Muscle of arm (tissue), 12 donors: ENCODE data around the gene LY6G6F. TPM values are rescaled to one million over a fixed set of nuclear protein-coding genes. Genes with fewer than 3 reads are reported as not detected.

ENCODE experiments used
- DNase-seq: peaks from one replicate; pipeline ENCODE4 v3.0.0-alpha.2; 2013
- polyA plus RNA-seq, 12 donors: library from polyadenylated mRNA; unstranded; fragments of 120-200 nt; gene quantifications; one replicate each; pipeline ENCODE4 v1.2.1, GENCODE V29; 2013; ENCODE audit not compliant: insufficient read length in 12 of 12

Gene LY6G6F
- polyA plus RNA-seq, 12 donors: 0.27 TPM; not detected in 11

DNA sequence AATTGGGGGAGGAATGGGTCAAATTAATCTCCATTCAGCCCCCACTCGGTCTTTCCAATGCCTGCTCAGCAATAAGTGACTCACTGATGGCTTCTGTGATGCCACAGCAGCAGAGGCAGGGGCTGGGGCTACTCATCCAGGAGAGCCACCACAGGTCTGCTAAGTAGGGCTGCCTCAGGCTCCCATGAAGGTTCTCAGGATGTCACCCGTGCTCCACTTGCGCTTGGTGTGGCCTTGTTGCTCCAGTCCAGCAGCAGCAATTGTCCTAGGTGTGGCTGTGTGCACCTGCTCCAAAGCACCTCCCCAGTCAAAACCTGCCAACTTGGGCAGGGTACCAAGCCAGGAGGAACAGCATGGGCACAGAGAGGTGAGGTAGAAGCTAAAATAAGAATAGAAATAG lies 15.5 kb downstream of the LY6G6F start:
- no peak for DNase-seq

GRCh38 chr6:31723245-31723979 lies 16.7 kb downstream of the LY6G6F start, which contains the start of gene MPIG6B:
Gene MPIG6B, plus strand, starts transcription at chr6:31723373. Its CDS starts 11 bp downstream, at chr6:31723384.
- no peak for DNase-seq

DNA sequence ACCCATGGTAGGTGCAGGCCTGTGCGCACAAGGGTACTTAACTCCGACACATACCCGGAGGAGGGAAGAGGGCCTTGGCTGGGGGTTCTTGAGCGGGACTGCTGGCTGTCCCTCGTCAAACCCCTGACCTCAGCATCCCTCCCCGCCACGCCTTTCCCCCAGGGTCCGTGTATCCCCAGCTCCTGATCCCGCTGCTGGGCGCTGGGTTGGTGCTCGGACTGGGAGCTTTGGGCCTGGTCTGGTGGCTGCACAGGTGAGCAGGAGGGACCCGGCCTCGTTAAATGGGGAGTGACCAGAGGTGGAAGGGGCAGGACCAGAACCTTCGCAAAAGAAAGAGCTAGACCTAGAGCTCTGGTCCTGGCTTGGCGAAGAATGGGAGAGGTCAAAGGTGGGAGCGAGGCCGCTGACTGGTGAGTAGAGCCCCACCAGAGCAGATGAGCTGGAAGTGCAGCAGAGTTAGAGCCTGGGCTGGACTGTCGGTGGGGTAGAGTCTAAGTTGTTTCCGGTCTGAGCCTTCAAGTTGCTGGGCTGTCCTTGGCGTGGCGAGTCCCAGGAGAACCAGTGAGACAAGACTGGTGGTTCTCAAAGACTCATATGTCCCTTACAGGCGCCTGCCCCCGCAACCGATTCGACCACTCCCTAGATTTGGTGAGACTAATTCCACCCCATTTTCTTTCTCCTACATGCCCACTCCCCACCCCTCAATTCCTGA lies 17.5 kb downstream of the LY6G6F start:
- DNase-seq: no peak

- DNase-seq: no peak
These were observed 19.1 kb downstream of the LY6G6F start for GRCh38 chr6:31725502-31726350.

GRCh38 chr6:31727034-31727716 lies 20.5 kb downstream of the LY6G6F start:
- DNase-seq: no peak

DNA sequence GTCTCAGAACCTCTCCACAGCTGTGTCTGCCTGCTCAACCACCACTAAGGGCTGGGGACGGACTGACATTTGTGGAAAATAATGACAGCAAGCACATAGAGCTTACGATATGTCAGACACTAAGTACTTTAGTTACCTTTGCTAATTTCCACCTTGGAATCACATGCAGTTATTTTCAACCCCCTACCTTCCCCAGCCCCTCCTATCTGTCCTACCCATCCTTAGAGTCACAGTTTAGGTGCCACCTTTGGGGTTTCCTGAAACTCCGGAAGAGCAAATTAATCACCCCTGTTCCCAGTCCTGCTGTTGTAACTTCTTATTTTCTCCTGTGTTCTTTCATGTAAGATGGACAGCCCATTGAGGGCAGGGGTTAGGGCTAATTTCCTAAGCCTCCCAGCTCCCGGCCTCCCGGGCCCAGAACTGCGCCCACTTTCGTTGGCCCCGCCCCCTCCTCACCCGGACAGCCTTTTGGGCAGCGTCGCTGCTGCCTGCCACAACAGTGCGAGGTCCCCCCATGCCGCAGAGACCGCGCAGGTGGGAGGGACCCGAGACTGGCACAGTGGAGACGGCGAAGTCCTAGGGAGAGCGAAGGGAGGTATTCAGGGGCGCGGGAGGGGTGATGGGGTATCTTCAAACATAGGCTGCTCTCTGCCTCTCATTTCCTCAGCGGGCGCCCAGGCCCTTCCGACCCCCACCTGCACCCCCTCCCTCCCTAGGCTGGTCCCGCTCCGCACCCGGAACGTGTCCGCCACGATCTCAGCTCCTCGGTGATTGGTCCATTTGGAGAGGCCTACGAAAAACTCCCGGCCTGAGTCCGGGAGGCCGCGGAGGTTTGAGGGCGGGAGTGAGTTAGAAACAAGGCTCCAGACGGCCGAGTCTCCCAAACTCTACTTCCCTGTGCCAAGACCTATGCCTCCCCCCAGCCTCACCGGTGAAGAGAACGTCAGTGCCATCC lies 21.3 kb downstream of the LY6G6F start:
- DNase-seq: no peak

DNA sequence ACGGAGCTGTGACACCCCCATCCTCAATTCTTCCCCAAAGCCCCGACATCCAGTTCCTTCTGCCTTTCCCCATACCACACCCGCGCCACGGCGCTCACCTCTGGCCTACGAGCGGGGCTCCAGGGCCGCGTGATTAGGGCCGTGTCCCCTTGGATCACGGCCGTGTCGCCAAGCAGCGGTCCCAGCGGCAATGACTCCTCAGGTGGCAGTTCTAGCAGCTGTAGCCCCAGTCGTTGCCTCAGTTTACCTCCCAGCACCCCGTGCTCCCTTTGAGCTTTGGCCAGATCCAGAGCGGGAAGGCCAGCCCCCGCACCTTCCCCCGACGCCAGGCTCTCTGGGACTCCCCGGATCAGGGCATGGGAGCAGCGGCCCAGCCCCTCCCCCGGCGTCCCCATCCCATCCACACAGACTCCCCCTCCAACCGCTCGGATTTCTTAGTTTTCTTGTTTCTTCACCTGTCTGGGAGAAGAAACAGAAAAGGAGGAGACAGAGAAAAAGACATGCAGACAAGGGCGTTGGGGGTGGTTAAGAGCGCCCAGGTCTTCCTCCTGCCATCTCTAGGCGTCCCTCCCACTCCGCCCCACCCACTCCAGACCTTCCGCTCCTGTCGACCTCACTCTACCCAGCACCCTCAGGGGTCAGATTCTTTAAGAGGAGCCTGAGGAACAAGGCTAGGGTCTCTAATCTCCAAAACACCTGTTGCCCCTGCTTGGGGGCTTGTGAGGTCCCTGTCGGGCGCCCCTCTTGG lies 22.3 kb downstream of the LY6G6F start, which contains the start of gene DDAH2:
Gene DDAH2, minus strand, starts transcription at position 533 of the 748 bp plus-strand sequence. Its CDS starts 138 bp downstream, at position 395.
- DNase-seq: no peak

- DNase-seq: peak; percentile 94
These were observed 22.9 kb downstream of the LY6G6F start for GRCh38 chr6:31729515-31729978.

GRCh38 chr6:31729979-31730630 lies 23.4 kb downstream of the LY6G6F start:
- peak; percentile 96 for DNase-seq

DNA sequence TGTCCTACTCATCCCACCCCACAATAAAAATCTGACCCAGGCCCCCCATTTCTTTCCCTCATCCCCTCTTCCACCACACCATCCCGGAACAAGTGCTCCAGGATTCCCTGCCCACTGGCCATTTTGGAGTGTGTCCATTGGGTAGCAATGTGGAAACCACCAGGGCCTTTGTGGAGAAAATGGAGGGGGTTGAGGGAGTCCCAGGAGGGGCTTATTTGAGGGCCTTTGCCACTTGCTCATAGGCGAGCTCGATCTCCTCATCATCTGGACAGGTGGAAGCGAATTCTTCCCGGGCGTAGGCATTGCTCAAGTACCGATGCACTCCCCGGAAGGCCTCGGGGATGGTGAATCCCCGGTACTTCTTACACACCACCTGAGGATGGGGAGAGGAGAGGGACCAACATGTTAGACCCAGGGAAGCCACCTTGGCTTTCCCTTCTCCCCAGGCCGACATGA lies 24.0 kb downstream of the LY6G6F start:
- no peak for DNase-seq

DNA sequence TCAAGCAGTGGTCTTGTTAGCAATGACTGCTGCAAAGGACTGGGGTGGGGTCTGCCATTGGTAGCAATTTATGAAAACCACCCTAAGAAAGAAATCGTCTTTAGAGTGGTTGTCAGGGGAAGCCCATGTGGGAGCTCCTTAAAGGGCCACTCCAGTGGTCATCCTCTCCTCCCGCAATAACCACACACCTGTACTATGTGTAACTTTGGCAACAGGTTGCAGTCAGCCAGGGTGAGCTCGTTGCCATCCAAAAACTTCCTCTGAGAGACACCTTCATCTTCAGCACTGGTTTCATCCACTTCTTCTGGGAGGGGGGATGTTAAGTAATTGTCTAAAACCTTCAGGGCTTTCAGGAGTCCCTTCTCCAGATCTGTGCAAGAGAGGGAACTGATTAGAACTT lies 25.4 kb downstream of the LY6G6F start:
- no peak for DNase-seq

- DNase-seq: no peak
These were observed 27.1 kb downstream of the LY6G6F start for GRCh38 chr6:31733734-31734133.

DNA sequence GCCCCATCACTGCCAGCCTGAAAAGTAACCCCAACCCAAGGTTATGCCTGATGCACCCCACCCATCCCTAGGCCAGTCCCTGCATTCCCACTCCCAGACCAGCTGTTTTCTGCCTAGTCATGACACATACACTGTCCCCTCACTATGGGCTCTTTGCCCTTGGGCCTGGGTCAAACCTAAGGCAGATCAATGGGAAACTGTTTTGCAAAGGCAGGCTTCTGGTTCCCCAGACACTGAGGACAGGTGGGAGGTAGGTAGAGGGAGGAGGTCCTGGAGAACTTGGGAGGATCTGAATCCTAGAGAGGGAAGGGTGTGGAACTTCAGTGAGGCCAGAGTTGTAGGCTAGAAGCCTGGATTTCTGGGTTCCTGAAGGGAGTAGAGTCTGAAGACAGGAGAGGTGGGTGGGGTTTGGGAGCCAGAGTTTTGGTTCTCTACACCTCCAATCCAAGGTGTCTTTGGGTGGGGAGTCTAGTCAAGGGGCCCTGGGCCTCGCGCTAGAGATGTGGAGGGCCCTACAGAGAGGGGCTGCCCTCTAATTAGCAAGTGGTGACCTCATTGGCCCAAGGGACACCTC lies 27.7 kb downstream of the LY6G6F start:
- no peak for DNase-seq

GRCh38 chr6:31734821-31735406 lies 28.2 kb downstream of the LY6G6F start:
- DNase-seq: peak; percentile 41

- DNase-seq: peak; percentile 85
These were observed 29.5 kb downstream of the LY6G6F start, which contains the start of gene CLIC1 for GRCh38 chr6:31736021-31736767. Gene CLIC1, minus strand, starts transcription at chr6:31736530. Its CDS starts 230 bp downstream, at chr6:31736300.

- no peak for DNase-seq
These were observed 30.2 kb downstream of the LY6G6F start for GRCh38 chr6:31736768-31737314.
